Thoracic aorta (tissue), 2 donors: Measurements from ENCODE around the gene PPP4R2. TPM values are rescaled to one million over a fixed set of nuclear protein-coding genes. Genes with fewer than 3 reads are reported as not detected.
"Not testable (repeated sequence)": the region's sequence is repeated elsewhere in the genome, so short reads cannot be mapped to it uniquely, and the experiment has no call there.

Experiments
- ATAC-seq: fragments of 150-250 bp; one replicate; pipeline ENCODE4 v1.8.0; 2017; ENCODE audit warnings: low read depth; ENCODE audit not compliant: insufficient number of reproducible peaks, low FRiP score
- DNase-seq: peaks from one replicate; pipeline ENCODE4 v3.0.0-alpha.2; 2020; ENCODE audit warnings: low spot score
- H3K27ac ChIP-seq, 2 donors: fragments of 200-600 bp; sonication (generic); 1 replicate in 1 of 2; 2 replicates in 1 of 2; pipeline ENCODE4 v1.5.1; 2016; ENCODE audit warnings: mild to moderate bottlenecking in 2 of 2, moderate library complexity in 2 of 2
- H3K27me3 ChIP-seq: fragments of 200-600 bp; sonication (generic); replicated peaks from 2 replicates; pipeline ENCODE4 v1.6.0; 2016; ENCODE audit warnings: mild to moderate bottlenecking; ENCODE audit not compliant: insufficient read depth
- H3K36me3 ChIP-seq: fragments of 200-600 bp; sonication (generic); one replicate; pipeline ENCODE4 v1.5.1; 2016
- H3K4me1 ChIP-seq, 2 donors: fragments of 200-600 bp; sonication (generic); 1 replicate in 1 of 2; 2 replicates in 1 of 2; pipeline versions ENCODE4 v1.5.1 to v1.6.0; 2016; ENCODE audit warnings: low read depth in 2 of 2, mild to moderate bottlenecking in 1 of 2; ENCODE audit not compliant: control insufficient read depth in 1 of 2
- H3K4me3 ChIP-seq: fragments of 200-600 bp; sonication (generic); 2 replicates; pipeline ENCODE4 v1.5.1; 2016; ENCODE audit warnings: mild to moderate bottlenecking
- H3K9me3 ChIP-seq: fragments of 200-600 bp; sonication (generic); 2 replicates; pipeline ENCODE4 v1.5.1; 2016
- total RNA-seq, 2 donors: library from RNA; depleted of rRNA; stranded (reverse); fragments of >200 nt; gene quantifications; one replicate each; pipeline versions ENCODE4 v1.1.0 to v1.2.3, GENCODE V29; 2016
- TF ChIP-seq, protein P1 (sequence below): fragments of 200-600 bp; sonication (generic); IDR thresholded peaks from one replicate; pipeline ENCODE4 v1.5.1; 2019; ENCODE audit warnings: antibody characterized with exemption

Gene PPP4R2
- total RNA-seq, 2 donors from 2014 or later, result 39.3 to 47.0 TPM

DNA sequence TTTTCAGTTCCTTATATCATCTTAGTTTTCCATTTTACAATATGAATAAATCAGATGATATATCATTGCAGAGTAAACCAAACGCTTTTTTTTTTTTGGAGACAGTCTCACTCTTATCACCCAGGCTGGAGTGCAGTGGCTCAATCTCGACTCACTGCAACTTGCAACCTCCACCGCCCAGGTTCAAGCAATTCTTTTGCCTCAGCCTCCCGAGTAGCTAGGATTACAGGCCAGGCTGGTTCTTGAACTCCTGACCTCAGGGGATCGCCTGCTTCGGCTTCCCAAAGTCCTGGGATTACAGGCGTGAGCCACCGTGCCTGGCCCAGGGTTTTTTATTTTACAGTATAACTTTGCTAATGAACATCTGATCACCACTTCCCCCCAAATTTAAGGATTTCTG is 59.0 kb downstream of the PPP4R2 start:
- no peak for DNase-seq
- Histone ChIP-seq H3K9me3 (no peaks in the 10 kb centered on the region), H3K27me3 (no peaks in the 10 kb centered on the region), H3K27ac (no peak overlapping the region), H3K4me3 (no peak overlapping the region), H3K4me1 (peaks cover 9 to 14% of the 10 kb centered on the region in 2 donors), H3K36me3 (no peaks in the 10 kb centered on the region)
- TF ChIP-seq, protein P1, sequence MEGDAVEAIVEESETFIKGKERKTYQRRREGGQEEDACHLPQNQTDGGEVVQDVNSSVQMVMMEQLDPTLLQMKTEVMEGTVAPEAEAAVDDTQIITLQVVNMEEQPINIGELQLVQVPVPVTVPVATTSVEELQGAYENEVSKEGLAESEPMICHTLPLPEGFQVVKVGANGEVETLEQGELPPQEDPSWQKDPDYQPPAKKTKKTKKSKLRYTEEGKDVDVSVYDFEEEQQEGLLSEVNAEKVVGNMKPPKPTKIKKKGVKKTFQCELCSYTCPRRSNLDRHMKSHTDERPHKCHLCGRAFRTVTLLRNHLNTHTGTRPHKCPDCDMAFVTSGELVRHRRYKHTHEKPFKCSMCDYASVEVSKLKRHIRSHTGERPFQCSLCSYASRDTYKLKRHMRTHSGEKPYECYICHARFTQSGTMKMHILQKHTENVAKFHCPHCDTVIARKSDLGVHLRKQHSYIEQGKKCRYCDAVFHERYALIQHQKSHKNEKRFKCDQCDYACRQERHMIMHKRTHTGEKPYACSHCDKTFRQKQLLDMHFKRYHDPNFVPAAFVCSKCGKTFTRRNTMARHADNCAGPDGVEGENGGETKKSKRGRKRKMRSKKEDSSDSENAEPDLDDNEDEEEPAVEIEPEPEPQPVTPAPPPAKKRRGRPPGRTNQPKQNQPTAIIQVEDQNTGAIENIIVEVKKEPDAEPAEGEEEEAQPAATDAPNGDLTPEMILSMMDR, result no peak
- ATAC-seq, result no peak

DNA sequence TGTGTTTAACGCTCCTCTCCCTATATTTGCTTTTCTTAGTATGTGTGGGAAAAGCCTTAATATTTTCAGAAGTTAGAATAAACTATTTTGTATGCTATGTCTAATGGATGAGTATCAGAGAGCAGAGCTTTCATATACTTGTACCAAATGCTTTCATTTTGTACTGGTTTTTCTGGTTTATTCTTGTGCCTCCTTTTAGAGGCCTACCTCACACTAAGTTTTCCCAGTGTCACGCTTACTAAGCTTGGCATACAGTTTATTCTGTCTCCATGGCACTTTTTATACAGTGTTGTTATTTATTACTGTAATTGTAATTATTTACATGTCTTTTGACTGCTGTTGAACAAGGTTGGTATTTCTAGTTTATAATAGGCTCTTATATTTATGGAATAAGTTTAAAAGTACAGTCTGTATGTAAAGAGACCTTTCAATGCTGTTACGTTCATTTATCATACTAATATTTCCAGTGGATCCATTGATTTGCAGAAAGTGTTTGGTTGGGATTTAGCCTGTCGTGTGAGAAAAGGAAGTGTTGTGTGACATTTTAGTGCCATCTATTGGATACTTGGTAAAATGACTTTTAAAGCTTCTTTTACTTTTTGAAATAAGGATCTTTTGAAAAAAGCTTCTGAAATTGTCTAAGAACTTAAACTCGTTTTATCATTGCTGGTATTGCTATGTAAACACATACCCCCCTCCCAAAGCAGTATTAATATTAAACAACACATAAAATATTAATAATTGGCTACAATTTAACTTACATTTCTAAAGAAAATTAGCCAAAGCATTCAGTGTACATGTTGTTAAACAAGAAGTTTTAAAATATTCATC is 59.6 kb downstream of the PPP4R2 start:
- Histone ChIP-seq H3K9me3 (no peaks in the 10 kb centered on the region), H3K27me3 (no peaks in the 10 kb centered on the region), H3K36me3 (no peaks in the 10 kb centered on the region), H3K4me3 (no peak overlapping the region), H3K27ac (no peak overlapping the region), H3K4me1 (peaks cover 9 to 14% of the 10 kb centered on the region in 2 donors)
- no peak for DNase-seq
- ATAC-seq, result no peak
- TF ChIP-seq, protein P1, result peak; percentile 48

DNA sequence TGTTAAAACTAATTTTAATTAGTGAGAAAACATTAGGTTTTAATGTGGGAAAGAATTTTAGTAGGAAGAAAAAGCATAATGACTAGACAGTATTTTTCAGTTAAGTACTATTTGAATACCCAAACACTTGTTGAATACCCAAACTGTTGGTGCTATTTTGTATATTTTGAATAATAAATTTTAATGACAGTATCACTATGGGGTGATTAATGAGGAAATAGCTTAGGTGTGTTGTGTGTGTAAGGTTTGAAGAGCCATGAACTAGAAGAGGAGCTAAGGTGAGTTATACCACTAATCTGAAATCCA is 60.2 kb downstream of the PPP4R2 start:
- Histone ChIP-seq H3K36me3 (no peaks in the 10 kb centered on the region), H3K27me3 (no peaks in the 10 kb centered on the region), H3K27ac (no peak overlapping the region), H3K4me3 (no peak overlapping the region), H3K4me1 (peaks cover 9 to 14% of the 10 kb centered on the region in 2 donors), H3K9me3 (no peaks in the 10 kb centered on the region)
- ATAC-seq, result no peak
- TF ChIP-seq, protein P1, result no peak
- no peak for DNase-seq

DNA sequence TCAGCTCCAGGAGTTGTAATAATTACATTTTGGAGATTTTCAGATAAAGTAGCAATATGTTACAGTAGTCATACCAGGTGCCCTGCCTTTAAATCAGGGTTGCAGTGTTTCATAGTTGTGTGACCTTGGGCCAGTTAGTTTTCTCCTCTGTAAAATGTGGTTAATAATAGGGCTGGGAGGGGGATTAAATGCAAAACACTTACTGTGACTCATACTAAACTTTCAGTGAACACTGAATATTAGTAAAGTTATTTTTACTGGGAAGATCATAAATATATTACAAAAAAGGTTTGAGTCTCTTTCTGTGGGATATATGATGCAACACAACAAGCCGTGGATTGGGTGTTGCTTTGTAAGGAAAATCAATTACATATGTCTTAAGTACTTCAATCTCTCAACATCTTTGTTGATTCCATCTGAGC is 63.7 kb downstream of the PPP4R2 start:
- ATAC-seq, result no peak
- Histone ChIP-seq H3K4me3 (no peak overlapping the region), H3K9me3 (no peaks in the 10 kb centered on the region)

DNA sequence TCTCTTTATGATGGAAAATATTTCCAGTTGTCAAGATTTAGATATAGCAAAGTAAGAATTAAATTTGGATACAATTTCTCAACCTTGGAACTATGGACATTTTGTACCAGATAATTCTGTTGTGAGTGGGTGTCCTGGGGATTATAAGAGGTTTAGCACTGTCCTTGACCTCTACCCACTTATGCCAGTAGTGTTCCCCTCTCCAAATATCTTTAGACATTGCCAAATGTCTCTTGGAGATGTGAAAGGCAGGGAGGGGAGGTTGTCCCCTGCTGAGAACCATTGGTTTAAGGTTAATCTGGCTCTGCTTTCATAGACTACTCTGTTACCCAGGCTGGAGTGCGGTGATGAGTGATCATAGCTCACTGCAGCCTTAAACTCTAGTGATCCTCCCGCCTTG is 64.8 kb downstream of the PPP4R2 start, which contains the start of gene EBLN2:
EBLN2 (plus strand) TSS at position 244 of the 400 bp plus-strand sequence. CDS start 423 bp downstream, outside the sequence.
- no peaks in the 10 kb centered on the region for H3K9me3 ChIP-seq
- no peak for ATAC-seq

More for the DNA sequence above, 63.7 kb downstream of the PPP4R2 start:
- no peak for DNase-seq
- Histone ChIP-seq H3K27me3 (no peaks in the 10 kb centered on the region), H3K4me1 (peaks cover 9% of the 10 kb centered on the region in 2 donors), H3K36me3 (peaks cover 16% of the 10 kb centered on the region), H3K27ac (no peak overlapping the region)
- TF ChIP-seq, protein P1, result no peak

DNA sequence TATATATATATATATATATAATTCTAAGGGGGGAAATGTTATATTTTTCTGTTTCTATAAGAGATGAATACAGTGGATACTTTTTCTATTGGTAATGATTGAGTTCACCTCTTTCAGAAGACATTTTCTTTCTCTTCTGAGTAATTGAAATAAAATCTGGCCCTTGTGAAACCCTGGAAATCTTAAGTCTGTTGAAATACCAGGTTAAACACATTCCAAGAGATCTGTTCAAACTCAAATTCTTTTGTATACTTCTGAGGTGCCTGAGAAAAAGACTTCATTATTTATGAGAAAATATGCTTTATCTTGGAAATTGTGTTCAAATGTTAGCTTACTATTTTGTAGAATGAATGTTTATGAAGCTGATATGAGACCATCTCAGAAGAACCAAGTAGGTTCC is 69.6 kb downstream of the PPP4R2 start:
- H3K27ac ChIP-seq, DNase-seq, H3K27me3 ChIP-seq, H3K4me3 ChIP-seq, H3K9me3 ChIP-seq, H3K4me1 ChIP-seq, ATAC-seq: not testable (repeated sequence)
- peaks cover 19% of the 10 kb centered on the region for H3K36me3 ChIP-seq

More for the DNA sequence above, 64.8 kb downstream of the PPP4R2 start, which contains the start of gene EBLN2:
- DNase-seq, result no peak
- Histone ChIP-seq H3K36me3 (peaks cover 19% of the 10 kb centered on the region), H3K27me3 (no peaks in the 10 kb centered on the region), H3K27ac (no peak within 1 kb of the TSS), H3K4me1 (peaks cover 0 to 2% of the 10 kb centered on the region in 2 donors), H3K4me3 (no peak within 1 kb of the TSS)
- TF ChIP-seq, protein P1, result no peak
